Gastrocnemius medialis (tissue), 4 donors: ENCODE results near the gene STUB1.

Experiments
- CTCF ChIP-seq, 5 experiments: fragments of 450-650 bp in 3 of 5; fragments of 200-600 bp in 2 of 5; sonication (generic) in 2 of 5; IDR thresholded peaks in 4 of 5; conservative IDR thresholded peaks in 1 of 5; 1 replicate in 4 of 5; 2 replicates in 1 of 5; pipeline ENCODE4 v1.5.1; 2016 to 2019; ENCODE audit warnings: antibody characterized with exemption in 5 of 5, mild to moderate bottlenecking in 3 of 5, moderate library complexity in 3 of 5
- POLR2A ChIP-seq, 2 donors: fragments of 450-650 bp; IDR thresholded peaks; one replicate each; pipeline ENCODE4 v1.6.1; 2017; ENCODE audit warnings: antibody characterized with exemption in 2 of 2, mild to moderate bottlenecking in 2 of 2, moderate library complexity in 2 of 2

DNA sequence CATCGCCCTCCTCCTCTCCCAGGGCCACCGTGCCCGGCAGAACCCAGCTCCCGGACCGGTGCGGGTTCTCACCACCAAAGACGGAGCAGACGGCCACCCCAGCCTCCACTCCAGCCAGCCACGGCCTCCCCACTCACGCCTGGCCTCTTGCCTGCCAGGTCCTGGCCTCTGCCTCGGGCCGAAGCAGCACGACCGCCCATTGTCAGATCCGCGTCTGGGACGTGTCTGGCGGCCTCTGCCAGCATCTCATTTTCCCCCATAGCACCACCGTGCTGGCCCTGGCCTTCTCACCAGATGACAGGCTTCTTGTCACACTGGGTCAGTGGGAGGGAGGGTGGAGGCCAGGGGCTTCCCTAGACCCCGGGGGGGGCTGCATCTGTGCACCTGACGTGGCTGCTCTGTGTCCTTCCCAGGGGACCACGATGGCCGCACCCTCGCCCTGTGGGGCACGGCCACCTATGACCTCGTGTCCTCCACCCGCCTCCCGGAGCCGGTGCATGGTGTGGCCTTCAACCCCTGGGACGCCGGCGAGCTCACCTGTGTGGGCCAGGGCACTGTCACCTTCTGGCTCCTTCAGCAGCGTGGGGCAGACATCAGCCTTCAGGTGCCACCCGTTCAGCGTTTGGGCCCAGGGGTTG is 18.9 kb upstream of the STUB1 start:
- peak in 1 of 2 donors; percentile 1 for TF ChIP-seq POLR2A (IDR thresholded peaks at IDR 0.05)
- peak in 1 of 5 experiments; percentile 28 for TF ChIP-seq CTCF (IDR thresholded peaks at IDR 0.05 in 4 of 5, conservative IDR thresholded peaks at IDR 0.05 in 1 of 5)
